Measurements from ENCODE around the gene ARHGAP11B.

Gene ARHGAP11B

GRCh38 chr15:30650012-30650929, 24.3 kb downstream of the ARHGAP11B start:
- no peaks in the 10 kb centered on the region for H3K27me3 Mint-ChIP-seq (ENCODE audit: low read depth)
- H3K27ac Mint-ChIP-seq: no peak overlapping the region
- ChIA-PET POLR2A (no interaction called here), CTCF (no interaction called here)
- peaks cover 31% of the 10 kb centered on the region for H3K36me3 Mint-ChIP-seq
- no peak overlapping the region for H3K4me3 Mint-ChIP-seq
- TF ChIP-seq GTF2I (CRISPR knock-in tag; conservative IDR thresholded peaks at IDR 0.05) (no peak), NR3C1 (CRISPR knock-in tag; conservative IDR thresholded peaks at IDR 0.05; ENCODE audit: low read depth) (no peak), ZNF425 (CRISPR knock-in tag; conservative IDR thresholded peaks at IDR 0.05) (no peak), HMGA2 (CRISPR knock-in tag; IDR thresholded peaks at IDR 0.05) (no peak), ZNF219 (CRISPR knock-in tag; IDR thresholded peaks at IDR 0.05; ENCODE audit: borderline replicate concordance) (no peak), NFE2L1 (CRISPR knock-in tag; IDR thresholded peaks at IDR 0.05) (no peak), IRF2 (CRISPR knock-in tag; IDR thresholded peaks at IDR 0.05; ENCODE audit: borderline replicate concordance, low read depth) (no peak), ZNF416 (CRISPR knock-in tag; IDR thresholded peaks at IDR 0.05) (no peak), ZNF232 (CRISPR knock-in tag; IDR thresholded peaks at IDR 0.05) (no peak), CREB1 (CRISPR knock-in tag; IDR thresholded peaks at IDR 0.05) (no peak), STAT6 (CRISPR knock-in tag; conservative IDR thresholded peaks at IDR 0.05; ENCODE audit: low read depth) (no peak), TP53 (CRISPR knock-in tag; IDR thresholded peaks at IDR 0.05) (no peak), ZNF121 (CRISPR knock-in tag; IDR thresholded peaks at IDR 0.05) (no peak), AFF4 (CRISPR knock-in tag; IDR thresholded peaks at IDR 0.05; ENCODE audit: borderline replicate concordance) (no peak)
- TF ChIP-seq, protein P1, sequence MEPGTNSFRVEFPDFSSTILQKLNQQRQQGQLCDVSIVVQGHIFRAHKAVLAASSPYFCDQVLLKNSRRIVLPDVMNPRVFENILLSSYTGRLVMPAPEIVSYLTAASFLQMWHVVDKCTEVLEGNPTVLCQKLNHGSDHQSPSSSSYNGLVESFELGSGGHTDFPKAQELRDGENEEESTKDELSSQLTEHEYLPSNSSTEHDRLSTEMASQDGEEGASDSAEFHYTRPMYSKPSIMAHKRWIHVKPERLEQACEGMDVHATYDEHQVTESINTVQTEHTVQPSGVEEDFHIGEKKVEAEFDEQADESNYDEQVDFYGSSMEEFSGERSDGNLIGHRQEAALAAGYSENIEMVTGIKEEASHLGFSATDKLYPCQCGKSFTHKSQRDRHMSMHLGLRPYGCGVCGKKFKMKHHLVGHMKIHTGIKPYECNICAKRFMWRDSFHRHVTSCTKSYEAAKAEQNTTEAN (CRISPR knock-in tag; IDR thresholded peaks at IDR 0.05): no peak
- TF ChIP-seq, protein P2, sequence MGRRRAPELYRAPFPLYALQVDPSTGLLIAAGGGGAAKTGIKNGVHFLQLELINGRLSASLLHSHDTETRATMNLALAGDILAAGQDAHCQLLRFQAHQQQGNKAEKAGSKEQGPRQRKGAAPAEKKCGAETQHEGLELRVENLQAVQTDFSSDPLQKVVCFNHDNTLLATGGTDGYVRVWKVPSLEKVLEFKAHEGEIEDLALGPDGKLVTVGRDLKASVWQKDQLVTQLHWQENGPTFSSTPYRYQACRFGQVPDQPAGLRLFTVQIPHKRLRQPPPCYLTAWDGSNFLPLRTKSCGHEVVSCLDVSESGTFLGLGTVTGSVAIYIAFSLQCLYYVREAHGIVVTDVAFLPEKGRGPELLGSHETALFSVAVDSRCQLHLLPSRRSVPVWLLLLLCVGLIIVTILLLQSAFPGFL (CRISPR knock-in tag; IDR thresholded peaks at IDR 0.05; ENCODE audit: borderline replicate concordance): no peak
- TF ChIP-seq, protein P3, sequence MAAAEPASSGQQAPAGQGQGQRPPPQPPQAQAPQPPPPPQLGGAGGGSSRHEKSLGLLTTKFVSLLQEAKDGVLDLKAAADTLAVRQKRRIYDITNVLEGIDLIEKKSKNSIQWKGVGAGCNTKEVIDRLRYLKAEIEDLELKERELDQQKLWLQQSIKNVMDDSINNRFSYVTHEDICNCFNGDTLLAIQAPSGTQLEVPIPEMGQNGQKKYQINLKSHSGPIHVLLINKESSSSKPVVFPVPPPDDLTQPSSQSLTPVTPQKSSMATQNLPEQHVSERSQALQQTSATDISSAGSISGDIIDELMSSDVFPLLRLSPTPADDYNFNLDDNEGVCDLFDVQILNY (CRISPR knock-in tag; IDR thresholded peaks at IDR 0.05): no peak
- TF ChIP-seq, protein P4, sequence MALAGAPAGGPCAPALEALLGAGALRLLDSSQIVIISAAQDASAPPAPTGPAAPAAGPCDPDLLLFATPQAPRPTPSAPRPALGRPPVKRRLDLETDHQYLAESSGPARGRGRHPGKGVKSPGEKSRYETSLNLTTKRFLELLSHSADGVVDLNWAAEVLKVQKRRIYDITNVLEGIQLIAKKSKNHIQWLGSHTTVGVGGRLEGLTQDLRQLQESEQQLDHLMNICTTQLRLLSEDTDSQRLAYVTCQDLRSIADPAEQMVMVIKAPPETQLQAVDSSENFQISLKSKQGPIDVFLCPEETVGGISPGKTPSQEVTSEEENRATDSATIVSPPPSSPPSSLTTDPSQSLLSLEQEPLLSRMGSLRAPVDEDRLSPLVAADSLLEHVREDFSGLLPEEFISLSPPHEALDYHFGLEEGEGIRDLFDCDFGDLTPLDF (CRISPR knock-in tag; IDR thresholded peaks at IDR 0.05): no peak
- TF ChIP-seq, protein P5, sequence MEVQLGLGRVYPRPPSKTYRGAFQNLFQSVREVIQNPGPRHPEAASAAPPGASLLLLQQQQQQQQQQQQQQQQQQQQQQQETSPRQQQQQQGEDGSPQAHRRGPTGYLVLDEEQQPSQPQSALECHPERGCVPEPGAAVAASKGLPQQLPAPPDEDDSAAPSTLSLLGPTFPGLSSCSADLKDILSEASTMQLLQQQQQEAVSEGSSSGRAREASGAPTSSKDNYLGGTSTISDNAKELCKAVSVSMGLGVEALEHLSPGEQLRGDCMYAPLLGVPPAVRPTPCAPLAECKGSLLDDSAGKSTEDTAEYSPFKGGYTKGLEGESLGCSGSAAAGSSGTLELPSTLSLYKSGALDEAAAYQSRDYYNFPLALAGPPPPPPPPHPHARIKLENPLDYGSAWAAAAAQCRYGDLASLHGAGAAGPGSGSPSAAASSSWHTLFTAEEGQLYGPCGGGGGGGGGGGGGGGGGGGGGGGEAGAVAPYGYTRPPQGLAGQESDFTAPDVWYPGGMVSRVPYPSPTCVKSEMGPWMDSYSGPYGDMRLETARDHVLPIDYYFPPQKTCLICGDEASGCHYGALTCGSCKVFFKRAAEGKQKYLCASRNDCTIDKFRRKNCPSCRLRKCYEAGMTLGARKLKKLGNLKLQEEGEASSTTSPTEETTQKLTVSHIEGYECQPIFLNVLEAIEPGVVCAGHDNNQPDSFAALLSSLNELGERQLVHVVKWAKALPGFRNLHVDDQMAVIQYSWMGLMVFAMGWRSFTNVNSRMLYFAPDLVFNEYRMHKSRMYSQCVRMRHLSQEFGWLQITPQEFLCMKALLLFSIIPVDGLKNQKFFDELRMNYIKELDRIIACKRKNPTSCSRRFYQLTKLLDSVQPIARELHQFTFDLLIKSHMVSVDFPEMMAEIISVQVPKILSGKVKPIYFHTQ (CRISPR knock-in tag; IDR thresholded peaks at IDR 0.05): no peak
- H3K9me3 Mint-ChIP-seq: no peaks in the 10 kb centered on the region
- ATAC-seq: no peak
- H3K4me1 Mint-ChIP-seq: no peaks in the 10 kb centered on the region
- DNase-seq (ENCODE audit: low spot score): no peak
